ENCODE measurements around the gene C10orf71. TPM values are rescaled to one million over a fixed set of nuclear protein-coding genes. Genes with fewer than 3 reads are reported as not detected.

Gene C10orf71
- total and polyA plus RNA-seq, 2 donors from 2014 or later: 0.28 TPM; not detected in 1

- H3K4me3 ChIP-seq (ENCODE audit: low read length in 3 of 3): no peak overlapping the region
- H3K27ac ChIP-seq (ENCODE audit: low read depth in 2 of 2, low read length in 2 of 2): no peak overlapping the region
- FAIRE-seq (no peak), DNase-seq (no peak)
- no peaks in the 10 kb centered on the region for H3K36me3 ChIP-seq (ENCODE audit: control insufficient read depth in 2 of 3, insufficient read depth in 3 of 3, low read length in 3 of 3)
- intact Hi-C loops (cut with DNase I): no loop called here
- no peak for TF ChIP-seq CTCF (IDR thresholded peaks at IDR 0.05; ENCODE audit: borderline replicate concordance, extremely low read depth, insufficient read depth)
- H3K9me3 ChIP-seq (ENCODE audit: control insufficient read depth in 2 of 3, insufficient read depth in 1 of 3, low read length in 3 of 3): no peaks in the 10 kb centered on the region
- H3K27me3 ChIP-seq (ENCODE audit: control insufficient read depth, insufficient read depth, low read length): no peaks in the 10 kb centered on the region
- no peak overlapping the region for H3K9ac ChIP-seq (ENCODE audit: low read length in 3 of 3)
- peaks cover 0 to 2% (median 0%) of the 10 kb centered on the region in 3 donors for H3K4me1 ChIP-seq (ENCODE audit: control insufficient read depth in 2 of 3, insufficient read depth in 2 of 3, low read depth in 1 of 3, low read length in 3 of 3)
These were observed 41.8 kb upstream of the C10orf71 start for GRCh38 chr10:49257154-49257553.

- H3K36me3 ChIP-seq (ENCODE audit: control insufficient read depth in 2 of 3, insufficient read depth in 3 of 3, low read length in 3 of 3): no peaks in the 10 kb centered on the region
These were observed 41.2 kb upstream of the C10orf71 start for GRCh38 chr10:49257626-49258349.

GRCh38 chr10:49258350-49258683 is 40.7 kb upstream of the C10orf71 start:
- H3K4me3 ChIP-seq (ENCODE audit: low read length in 3 of 3): no peak overlapping the region
- DNase-seq (no peak), FAIRE-seq (no peak)
- no peaks in the 10 kb centered on the region for H3K27me3 ChIP-seq (ENCODE audit: control insufficient read depth, insufficient read depth, low read length)
- peaks cover 0 to 2% (median 0%) of the 10 kb centered on the region in 3 donors for H3K4me1 ChIP-seq (ENCODE audit: control insufficient read depth in 2 of 3, insufficient read depth in 2 of 3, low read depth in 1 of 3, low read length in 3 of 3)
- no peaks in the 10 kb centered on the region for H3K9me3 ChIP-seq (ENCODE audit: control insufficient read depth in 2 of 3, insufficient read depth in 1 of 3, low read length in 3 of 3)
- no peak for TF ChIP-seq CTCF (IDR thresholded peaks at IDR 0.05; ENCODE audit: borderline replicate concordance, extremely low read depth, insufficient read depth)
- H3K36me3 ChIP-seq (ENCODE audit: control insufficient read depth in 2 of 3, insufficient read depth in 3 of 3, low read length in 3 of 3): no peaks in the 10 kb centered on the region
- no peak overlapping the region for H3K27ac ChIP-seq (ENCODE audit: low read depth in 2 of 2, low read length in 2 of 2)
- intact Hi-C loops (cut with DNase I): no loop called here
- H3K9ac ChIP-seq (ENCODE audit: low read length in 3 of 3): no peak overlapping the region

More at GRCh38 chr10:49257626-49258349, 41.2 kb upstream of the C10orf71 start:
- no peaks in the 10 kb centered on the region for H3K9me3 ChIP-seq (ENCODE audit: control insufficient read depth in 2 of 3, insufficient read depth in 1 of 3, low read length in 3 of 3)
- no peak overlapping the region for H3K27ac ChIP-seq (ENCODE audit: low read depth in 2 of 2, low read length in 2 of 2)
- no peak overlapping the region for H3K9ac ChIP-seq (ENCODE audit: low read length in 3 of 3)
- FAIRE-seq (no peak), DNase-seq (no peak)
- intact Hi-C loops (cut with DNase I): no loop called here
- peaks cover 0 to 2% (median 0%) of the 10 kb centered on the region in 3 donors for H3K4me1 ChIP-seq (ENCODE audit: control insufficient read depth in 2 of 3, insufficient read depth in 2 of 3, low read depth in 1 of 3, low read length in 3 of 3)
- H3K27me3 ChIP-seq (ENCODE audit: control insufficient read depth, insufficient read depth, low read length): no peaks in the 10 kb centered on the region
- no peak overlapping the region for H3K4me3 ChIP-seq (ENCODE audit: low read length in 3 of 3)
- TF ChIP-seq CTCF (IDR thresholded peaks at IDR 0.05; ENCODE audit: borderline replicate concordance, extremely low read depth, insufficient read depth): no peak
